Neural progenitor cell (in vitro differentiated cells): ENCODE data around the gene ZHX3. TPM values are rescaled to one million over a fixed set of nuclear protein-coding genes. Genes with fewer than 3 reads are reported as not detected.

ENCODE experiments used
- DNase-seq: peaks from one replicate; pipeline ENCODE4 v3.0.0-alpha.2; 2016; ENCODE audit warnings: low spot score
- H2AFZ ChIP-seq: fragments of 200-600 bp; sonication (generic); replicated peaks from 2 replicates; pipeline ENCODE4 v1.6.1; 2016; ENCODE audit warnings: antibody characterized with exemption
- H3F3A ChIP-seq: fragments of 200-600 bp; sonication (generic); 2 replicates; pipeline ENCODE4 v1.6.1; 2016; ENCODE audit warnings: antibody characterized with exemption, low read depth
- H3K27ac ChIP-seq: fragments of 200-600 bp; sonication (generic); 2 replicates; pipeline ENCODE4 v1.5.1; 2016; ENCODE audit warnings: mild to moderate bottlenecking
- H3K27me3 ChIP-seq: fragments of 200-600 bp; sonication (generic); 2 replicates; pipeline ENCODE4 v1.6.1; 2016; ENCODE audit warnings: mild to moderate bottlenecking, moderate library complexity
- H3K36me3 ChIP-seq: fragments of 200-600 bp; sonication (generic); 2 replicates; pipeline ENCODE4 v1.5.1; 2016
- H3K4me1 ChIP-seq: fragments of 200-600 bp; sonication (generic); 2 replicates; pipeline ENCODE4 v1.6.1; 2016; ENCODE audit warnings: mixed run types
- H3K4me2 ChIP-seq: fragments of 200-600 bp; sonication (generic); 2 replicates; pipeline ENCODE4 v1.6.1; 2016
- H3K4me3 ChIP-seq: fragments of 200-600 bp; sonication (generic); 2 replicates; pipeline ENCODE4 v1.5.1; 2016
- H3K79me2 ChIP-seq: fragments of 200-600 bp; sonication (generic); 2 replicates; pipeline ENCODE4 v1.6.1; 2016; ENCODE audit warnings: low read depth
- H3K9ac ChIP-seq: fragments of 200-600 bp; sonication (generic); 2 replicates; pipeline ENCODE4 v1.6.1; 2016
- H3K9me3 ChIP-seq: fragments of 200-600 bp; sonication (generic); 2 replicates; pipeline ENCODE4 v1.5.1; 2016; ENCODE audit warnings: low read depth
- H4K20me1 ChIP-seq: fragments of 200-600 bp; sonication (generic); 2 replicates; pipeline ENCODE4 v1.6.1; 2016; ENCODE audit warnings: low read depth
- H3K27ac Mint-ChIP-seq: 3 replicates; pipeline ENCODE4 v1.8.0; 2021; ENCODE audit warnings: mixed read lengths
- H3K27me3 Mint-ChIP-seq: 2 replicates; pipeline ENCODE4 v1.8.0; 2022; ENCODE audit warnings: low read depth, mild to moderate bottlenecking, inconsistent platforms, moderate library complexity, mixed read lengths; ENCODE audit not compliant: insufficient read depth
- H3K36me3 Mint-ChIP-seq: 3 replicates; pipeline ENCODE4 v1.8.0; 2021; ENCODE audit warnings: mixed read lengths
- H3K4me1 Mint-ChIP-seq: 3 replicates; pipeline ENCODE4 v1.8.0; 2021; ENCODE audit warnings: mixed read lengths
- H3K4me3 Mint-ChIP-seq: 3 replicates; pipeline ENCODE4 v1.8.0; 2021; ENCODE audit warnings: mild to moderate bottlenecking, moderate library complexity, mixed read lengths
- H3K9me3 Mint-ChIP-seq: 3 replicates; pipeline ENCODE4 v1.8.0; 2020; ENCODE audit warnings: mixed read lengths
- EZH2 ChIP-seq: fragments of 200-600 bp; sonication (generic); IDR thresholded peaks from 2 replicates; pipeline ENCODE4 v1.6.1; 2017; ENCODE audit warnings: antibody characterized with exemption, mild to moderate bottlenecking, moderate library complexity
- EZH2phosphoT487 ChIP-seq: fragments of 200-600 bp; sonication (generic); IDR thresholded peaks from 2 replicates; pipeline ENCODE4 v1.6.1; 2017; ENCODE audit warnings: antibody characterized with exemption
- total RNA-seq: library from RNA; depleted of rRNA; stranded (reverse); fragments of >200 nt; gene quantifications from 2 replicates; pipeline ENCODE4 v1.2.3, GENCODE V29; 2015; ENCODE audit warnings: low replicate concordance
- TF ChIP-seq, protein P1 (sequence below): fragments of 200-600 bp; sonication (generic); IDR thresholded peaks from 2 replicates; pipeline ENCODE4 v1.5.1; 2017; ENCODE audit warnings: antibody characterized with exemption, mild to moderate bottlenecking

Gene ZHX3
- total RNA-seq, 1 donor from 2014 or later: 6.8 TPM

DNA sequence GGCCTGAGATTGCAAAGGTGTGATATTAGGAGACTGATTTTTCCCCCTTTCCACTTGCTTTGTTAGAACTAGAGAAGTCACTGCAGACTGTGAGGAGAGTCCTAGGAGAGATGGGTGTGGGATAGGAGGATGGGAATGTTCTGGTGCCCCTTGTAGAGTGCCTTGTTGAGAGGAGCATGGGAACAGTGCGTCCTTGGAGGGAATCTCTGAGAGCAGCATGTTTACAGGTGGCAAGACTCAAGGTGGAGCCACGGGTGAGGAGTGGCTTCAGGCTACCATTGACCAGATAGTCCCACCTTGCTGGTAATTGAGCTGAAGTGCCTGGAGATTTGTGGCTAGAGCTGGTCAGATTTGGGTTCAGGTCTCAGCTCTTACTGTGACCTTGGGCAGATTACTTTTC lies 174.2 kb downstream of the ZHX3 start:
- Mint-ChIP-seq H3K9me3 (no peaks in the 10 kb centered on the region), H3K4me1 (peaks cover 55% of the 10 kb centered on the region), H3K27me3 (no peaks in the 10 kb centered on the region), H3K27ac (no peak overlapping the region), H3K36me3 (peaks cover 44% of the 10 kb centered on the region), H3K4me3 (no peak overlapping the region)
- TF ChIP-seq, protein P1, sequence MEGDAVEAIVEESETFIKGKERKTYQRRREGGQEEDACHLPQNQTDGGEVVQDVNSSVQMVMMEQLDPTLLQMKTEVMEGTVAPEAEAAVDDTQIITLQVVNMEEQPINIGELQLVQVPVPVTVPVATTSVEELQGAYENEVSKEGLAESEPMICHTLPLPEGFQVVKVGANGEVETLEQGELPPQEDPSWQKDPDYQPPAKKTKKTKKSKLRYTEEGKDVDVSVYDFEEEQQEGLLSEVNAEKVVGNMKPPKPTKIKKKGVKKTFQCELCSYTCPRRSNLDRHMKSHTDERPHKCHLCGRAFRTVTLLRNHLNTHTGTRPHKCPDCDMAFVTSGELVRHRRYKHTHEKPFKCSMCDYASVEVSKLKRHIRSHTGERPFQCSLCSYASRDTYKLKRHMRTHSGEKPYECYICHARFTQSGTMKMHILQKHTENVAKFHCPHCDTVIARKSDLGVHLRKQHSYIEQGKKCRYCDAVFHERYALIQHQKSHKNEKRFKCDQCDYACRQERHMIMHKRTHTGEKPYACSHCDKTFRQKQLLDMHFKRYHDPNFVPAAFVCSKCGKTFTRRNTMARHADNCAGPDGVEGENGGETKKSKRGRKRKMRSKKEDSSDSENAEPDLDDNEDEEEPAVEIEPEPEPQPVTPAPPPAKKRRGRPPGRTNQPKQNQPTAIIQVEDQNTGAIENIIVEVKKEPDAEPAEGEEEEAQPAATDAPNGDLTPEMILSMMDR: no peak
- no peak for TF ChIP-seq EZH2
- TF ChIP-seq EZH2phosphoT487: no peak
- Histone ChIP-seq H3K4me2 (peak overlapping the region; percentile 13), H3K27ac (no peak overlapping the region), H3K27me3 (no peaks in the 10 kb centered on the region), H4K20me1 (peaks cover 100% of the 10 kb centered on the region), H3K79me2 (peaks cover 100% of the 10 kb centered on the region), H3K4me1 (peaks cover 42% of the 10 kb centered on the region), H3F3A (no peaks in the 10 kb centered on the region), H3K9me3 (no peaks in the 10 kb centered on the region), H3K9ac (no peak overlapping the region), H3K36me3 (no peaks in the 10 kb centered on the region), H3K4me3 (no peak overlapping the region), H2AFZ (no peak overlapping the region)
- no peak for DNase-seq

DNA sequence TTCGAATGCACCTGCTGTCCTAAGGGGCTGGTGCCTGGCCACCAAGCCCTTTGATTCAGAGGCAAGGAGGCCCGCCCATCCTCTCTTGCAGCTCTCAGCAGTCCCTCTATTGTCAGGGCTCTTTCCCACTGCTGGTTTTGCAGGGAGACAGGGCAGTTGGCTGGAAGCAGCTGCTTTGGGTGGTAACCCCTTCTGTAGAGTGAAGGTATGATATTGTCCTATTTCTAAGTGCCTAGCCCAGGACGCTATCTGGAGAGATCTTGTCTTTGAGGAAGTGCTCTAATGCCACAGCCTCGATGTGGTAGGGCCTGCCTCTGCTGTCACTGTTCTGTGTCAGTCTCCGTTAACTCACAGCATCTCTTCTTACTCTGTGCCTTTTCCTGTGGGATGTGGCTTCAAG lies 174.6 kb downstream of the ZHX3 start:
- Histone ChIP-seq H3K9me3 (no peaks in the 10 kb centered on the region), H3K36me3 (no peaks in the 10 kb centered on the region), H3F3A (no peaks in the 10 kb centered on the region), H3K4me1 (peaks cover 42% of the 10 kb centered on the region), H3K27me3 (no peaks in the 10 kb centered on the region), H3K79me2 (peaks cover 100% of the 10 kb centered on the region), H4K20me1 (peaks cover 100% of the 10 kb centered on the region), H3K27ac (no peak overlapping the region), H3K4me3 (no peak overlapping the region), H3K9ac (peak overlapping the region; percentile 17), H3K4me2 (peak overlapping the region; percentile 24), H2AFZ (no peak overlapping the region)
- Mint-ChIP-seq H3K36me3 (peaks cover 44% of the 10 kb centered on the region), H3K4me3 (no peak overlapping the region), H3K9me3 (no peaks in the 10 kb centered on the region), H3K27ac (no peak overlapping the region), H3K4me1 (peaks cover 55% of the 10 kb centered on the region), H3K27me3 (no peaks in the 10 kb centered on the region)
- TF ChIP-seq EZH2phosphoT487 (no peak), EZH2 (no peak)
- TF ChIP-seq, protein P1: no peak
- no peak for DNase-seq

DNA sequence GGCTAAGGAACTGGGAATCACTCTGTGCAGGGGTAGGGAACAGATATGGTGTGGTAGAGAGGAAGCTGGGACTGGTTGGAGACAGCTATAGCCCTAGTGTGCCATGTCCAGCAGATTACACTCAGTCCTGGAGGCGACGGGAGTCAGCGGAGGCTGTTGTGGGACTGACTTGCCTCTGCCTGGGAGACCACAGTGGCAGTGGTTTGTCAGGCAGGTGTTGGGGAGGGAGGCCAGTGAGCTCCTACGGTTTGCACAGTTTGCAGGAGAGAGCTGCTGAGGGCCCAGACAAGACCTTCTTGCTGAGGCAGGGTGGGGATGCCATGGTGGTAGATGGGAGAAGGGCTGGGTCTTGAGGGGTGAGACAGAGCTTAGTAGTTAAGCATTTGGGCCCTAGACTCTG lies 175.3 kb downstream of the ZHX3 start:
- no peak overlapping the region for H2AFZ ChIP-seq
- H4K20me1 ChIP-seq: peaks cover 93% of the 10 kb centered on the region
- H3K4me3 Mint-ChIP-seq: peak overlapping the region; percentile 21
- no peaks in the 10 kb centered on the region for H3K27me3 Mint-ChIP-seq
- H3K79me2 ChIP-seq: peaks cover 99% of the 10 kb centered on the region
- H3K27ac Mint-ChIP-seq: peak overlapping the region; percentile 13
- H3K9ac ChIP-seq: no peak overlapping the region
- no peaks in the 10 kb centered on the region for H3K36me3 ChIP-seq
- H3K4me1 Mint-ChIP-seq: peaks cover 54% of the 10 kb centered on the region
- H3F3A ChIP-seq: no peaks in the 10 kb centered on the region
- H3K4me3 ChIP-seq: no peak overlapping the region
- H3K9me3 ChIP-seq: no peaks in the 10 kb centered on the region
- no peaks in the 10 kb centered on the region for H3K27me3 ChIP-seq
- H3K4me1 ChIP-seq: peaks cover 42% of the 10 kb centered on the region
- no peak for DNase-seq
- TF ChIP-seq, protein P1: no peak
- TF ChIP-seq EZH2phosphoT487 (no peak), EZH2 (no peak)
- no peaks in the 10 kb centered on the region for H3K9me3 Mint-ChIP-seq
- peaks cover 43% of the 10 kb centered on the region for H3K36me3 Mint-ChIP-seq
- H3K27ac ChIP-seq: no peak overlapping the region
- H3K4me2 ChIP-seq: peak overlapping the region; percentile 24
